GM21825 (cell line): ENCODE results near the gene FGF8.

ENCODE experiments used
- ATAC-seq: cut with Tn5 transposase; IDR thresholded peaks from one replicate; pipeline ENCODE4 v1.9.1; 2021; ENCODE audit warnings: mild to moderate bottlenecking, moderate library complexity; ENCODE audit not compliant: unreplicated experiment

Gene FGF8

GRCh38 chr10:101782811-101783735 is 7.2 kb upstream of the FGF8 start, which contains the start of gene NPM3:
TSS of gene NPM3 (minus strand) at chr10:101783446. CDS start at chr10:101783390, 56 bp downstream.
- peak; percentile 54 for ATAC-seq

GRCh38 chr10:101781984-101782810 is 6.3 kb upstream of the FGF8 start:
- ATAC-seq = no peak

- ATAC-seq = no peak
These were observed 5.7 kb upstream of the FGF8 start for GRCh38 chr10:101781655-101781983.

GRCh38 chr10:101780818-101781654 is 5.1 kb upstream of the FGF8 start:
- no peak for ATAC-seq

GRCh38 chr10:101780187-101780817 is 4.4 kb upstream of the FGF8 start:
- no peak for ATAC-seq

- peak; percentile 40 for ATAC-seq
These were observed 3.8 kb upstream of the FGF8 start for GRCh38 chr10:101779544-101780186.

- ATAC-seq = no peak
These were observed 3.0 kb upstream of the FGF8 start for GRCh38 chr10:101778781-101779543.

- no peak for ATAC-seq
These were observed 2.4 kb upstream of the FGF8 start for GRCh38 chr10:101778151-101778780.

GRCh38 chr10:101777619-101778145 is 1.8 kb upstream of the FGF8 start:
- ATAC-seq = no peak

GRCh38 chr10:101776161-101776817 is 375 bp upstream of the FGF8 start:
- no peak for ATAC-seq

- no peak for ATAC-seq
These were observed 1.2 kb downstream of the FGF8 start for GRCh38 chr10:101774589-101775272.

GRCh38 chr10:101773923-101774588 is 1.9 kb downstream of the FGF8 start:
- no peak for ATAC-seq

- no peak for ATAC-seq
These were observed 2.8 kb downstream of the FGF8 start for GRCh38 chr10:101772895-101773761.

GRCh38 chr10:101772017-101772894 is 3.7 kb downstream of the FGF8 start:
- ATAC-seq = no peak

- no peak for ATAC-seq
These were observed 4.5 kb downstream of the FGF8 start for GRCh38 chr10:101771380-101771779.
